Hematopoietic multipotent progenitor cell treated with erythropoietin and hydrocortisone succinate and interleukin-3 and kit ligand, for 8 days (in vitro differentiated cells): Measurements from ENCODE around the gene PAK1.
A peak's percentile ranks its signal among the peaks of the same experiment; 100 is the strongest.

ENCODE experiments used
- DNase-seq: peaks from one replicate; pipeline ENCODE4 v3.0.0-alpha.2; 2015

Gene PAK1

DNA sequence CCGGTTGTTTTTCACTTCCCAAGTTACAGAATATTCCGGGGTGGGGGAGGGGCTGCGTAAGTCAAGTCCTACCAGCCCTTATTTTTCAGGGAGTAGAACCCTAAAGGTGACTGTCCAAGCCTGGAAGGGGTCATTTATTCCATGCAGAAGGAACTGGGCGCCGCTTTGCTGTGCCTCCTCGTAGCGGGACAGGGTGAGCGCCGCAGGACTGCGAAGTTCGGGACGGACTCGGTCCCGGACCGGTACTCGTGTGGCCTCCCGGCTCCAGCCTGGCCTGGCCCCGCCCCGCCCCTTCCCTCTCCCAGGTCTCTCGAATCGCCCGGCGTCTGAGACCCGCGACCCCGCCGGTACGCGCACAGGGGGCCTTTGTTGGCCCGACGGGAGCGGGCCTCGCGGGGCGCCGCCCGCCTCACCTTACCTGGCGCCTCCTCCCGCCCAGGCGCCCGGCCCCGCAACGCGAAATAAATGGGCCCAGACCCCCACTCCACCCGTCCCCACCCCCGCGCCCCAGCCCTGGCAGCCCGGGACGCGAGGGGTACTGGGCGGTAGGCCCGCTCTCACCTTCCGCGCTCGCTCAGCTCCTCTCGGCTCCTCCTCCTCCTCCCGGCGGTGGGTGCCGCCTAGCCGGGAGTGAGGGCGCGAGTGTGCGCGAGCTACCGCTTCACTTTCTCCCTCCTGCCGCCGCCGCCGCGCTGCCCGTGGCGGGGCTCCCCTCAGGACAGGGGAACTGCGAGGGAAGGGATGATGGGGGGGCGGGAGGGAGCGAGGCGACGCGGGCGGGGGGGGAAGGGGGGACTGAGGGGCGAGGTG, 698 bp downstream of the PAK1 start:
- DNase-seq = peak; percentile 58

DNA sequence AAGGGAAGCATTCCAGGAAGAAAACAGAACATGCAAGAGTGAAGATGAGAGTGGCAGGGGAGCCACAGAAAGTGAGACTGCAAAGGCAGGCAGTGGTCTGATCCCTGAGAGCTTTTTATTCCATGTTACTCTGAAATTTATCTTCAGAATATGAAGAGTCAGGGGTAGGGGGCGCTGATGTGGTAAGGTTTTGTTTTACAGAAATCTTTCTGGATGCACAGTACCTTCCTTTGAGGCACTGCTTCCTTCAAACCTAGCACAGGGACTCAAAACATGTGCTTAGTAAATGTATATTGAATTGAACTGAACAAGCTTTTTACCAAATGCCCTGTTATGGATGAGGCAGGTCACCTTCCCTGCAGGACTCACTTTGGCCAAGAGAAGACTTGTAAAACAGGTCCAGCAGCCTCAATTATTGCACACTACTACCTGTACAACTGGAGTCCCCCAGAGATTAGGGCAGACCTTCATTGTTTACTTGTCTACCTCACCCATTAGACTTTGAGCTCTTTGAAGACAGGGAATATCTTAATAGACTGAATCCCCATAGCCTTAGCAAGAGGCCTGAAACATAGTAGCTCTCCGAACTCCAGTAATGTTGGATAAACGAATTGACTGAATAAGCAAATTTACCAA, 2.2 kb downstream of the PAK1 start:
- DNase-seq = peak; percentile 60

DNA sequence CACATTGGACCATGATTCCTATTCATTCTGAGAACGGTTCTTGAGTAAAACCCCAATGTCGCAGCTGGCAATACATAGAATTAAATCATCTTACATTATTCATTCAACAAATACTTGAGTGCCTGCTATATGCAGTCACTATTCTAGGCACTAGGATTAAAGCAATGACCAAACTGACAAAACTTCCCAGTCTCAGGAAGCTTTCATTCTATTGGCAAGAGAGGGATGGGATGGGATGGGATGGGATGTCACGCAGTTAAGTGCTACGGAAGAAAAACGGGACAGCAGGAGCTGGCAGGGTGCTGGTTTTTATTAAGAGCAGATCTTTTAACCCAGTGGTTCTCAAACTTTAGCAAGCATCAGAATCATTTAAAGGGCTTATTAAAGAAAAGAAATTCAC, 2.9 kb downstream of the PAK1 start:
- DNase-seq = no peak

DNA sequence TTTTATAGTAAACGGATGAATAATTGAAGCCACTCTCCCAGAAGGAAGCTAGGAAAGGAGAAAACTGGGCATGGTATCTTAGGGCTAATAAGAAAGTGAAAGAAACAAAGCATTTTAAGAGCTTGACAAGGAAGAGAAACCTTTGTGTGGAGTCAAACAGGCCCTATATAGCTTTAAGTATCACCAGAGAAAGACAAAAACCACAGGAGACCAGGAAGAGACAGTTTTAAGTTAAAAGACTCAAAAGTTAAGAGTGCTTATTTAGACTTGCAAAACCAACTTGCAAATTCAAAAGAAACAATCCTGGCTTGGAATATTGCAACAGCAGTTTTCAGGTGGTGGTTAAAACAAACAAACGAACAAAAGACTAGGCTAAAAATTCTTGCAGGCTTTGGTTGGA, 3.4 kb downstream of the PAK1 start:
- DNase-seq = no peak

DNA sequence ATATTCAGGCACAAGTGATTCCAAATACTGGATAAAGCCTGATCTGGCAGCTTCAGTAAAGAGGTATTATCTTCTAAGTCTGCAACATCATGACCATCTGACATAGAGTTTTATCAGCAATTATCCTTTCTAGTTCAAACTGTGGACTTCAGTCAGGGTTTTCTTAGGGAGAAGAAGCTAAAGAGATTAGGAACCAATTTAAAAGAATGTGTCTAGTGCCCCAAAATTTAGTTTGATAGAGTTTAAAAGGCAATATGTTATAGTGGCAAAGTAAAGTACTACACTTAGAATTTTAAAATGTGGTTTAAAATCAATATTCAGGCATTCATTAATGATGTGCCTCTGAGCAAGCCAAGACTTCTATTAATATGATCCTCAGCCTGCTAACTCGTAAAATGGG, 5.4 kb downstream of the PAK1 start:
- DNase-seq = no peak

DNA sequence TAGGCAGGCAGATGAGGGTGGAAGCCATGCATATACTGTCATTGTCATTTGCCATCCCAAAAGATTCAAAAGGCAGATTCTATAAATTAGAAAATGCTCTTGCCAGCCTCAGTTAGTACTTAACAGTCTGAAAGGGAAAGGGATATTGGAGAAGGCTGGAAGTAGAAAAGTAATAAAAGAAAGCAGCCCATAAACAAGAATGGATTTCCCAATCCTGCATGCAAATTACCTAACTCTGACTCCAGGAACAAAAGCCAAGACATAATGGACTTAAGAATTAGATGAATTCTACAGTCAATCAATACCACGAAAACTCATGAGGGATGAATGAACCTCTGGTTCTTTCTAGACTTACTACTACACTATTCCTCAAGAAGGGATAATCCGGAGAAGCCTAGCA, 5.9 kb downstream of the PAK1 start:
- DNase-seq = no peak

DNA sequence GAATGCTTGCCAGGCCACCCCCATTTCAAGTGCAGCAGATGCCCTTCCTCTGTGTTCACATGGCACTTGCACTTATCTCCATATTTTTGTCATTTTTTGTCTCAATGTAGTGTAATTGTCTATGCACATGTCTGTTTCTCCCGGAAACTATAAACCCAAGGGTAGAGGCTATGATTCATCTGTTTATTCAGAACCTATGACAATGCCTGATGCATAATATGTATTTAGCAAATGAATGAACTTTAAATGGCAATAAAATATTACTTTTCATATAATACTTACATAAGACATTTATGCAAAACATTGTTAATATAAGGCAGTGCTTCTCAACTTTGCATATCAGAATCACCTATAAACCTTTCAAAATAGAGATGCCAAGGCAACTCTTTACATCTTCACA, 6.7 kb downstream of the PAK1 start:
- DNase-seq = no peak

DNA sequence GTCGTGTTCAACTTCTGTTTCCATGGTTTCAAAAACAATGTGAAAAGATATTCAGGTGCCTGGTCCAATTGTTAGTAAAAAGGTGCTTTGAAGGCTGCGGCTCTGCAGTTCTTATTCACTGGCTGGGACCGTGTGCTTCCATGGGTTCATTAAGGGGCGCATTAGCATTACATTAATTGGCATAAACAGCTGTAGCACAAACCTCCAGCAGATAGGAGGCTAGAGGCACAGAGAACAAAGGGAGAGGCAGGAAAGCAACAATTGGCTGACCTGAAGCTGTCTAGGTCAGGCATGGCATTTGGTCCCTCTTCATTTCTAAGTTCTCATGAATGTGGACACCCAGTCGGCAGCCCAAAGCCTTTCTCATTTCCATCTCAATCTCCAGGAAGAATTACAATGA, 16.6 kb downstream of the PAK1 start:
- DNase-seq = no peak

DNA sequence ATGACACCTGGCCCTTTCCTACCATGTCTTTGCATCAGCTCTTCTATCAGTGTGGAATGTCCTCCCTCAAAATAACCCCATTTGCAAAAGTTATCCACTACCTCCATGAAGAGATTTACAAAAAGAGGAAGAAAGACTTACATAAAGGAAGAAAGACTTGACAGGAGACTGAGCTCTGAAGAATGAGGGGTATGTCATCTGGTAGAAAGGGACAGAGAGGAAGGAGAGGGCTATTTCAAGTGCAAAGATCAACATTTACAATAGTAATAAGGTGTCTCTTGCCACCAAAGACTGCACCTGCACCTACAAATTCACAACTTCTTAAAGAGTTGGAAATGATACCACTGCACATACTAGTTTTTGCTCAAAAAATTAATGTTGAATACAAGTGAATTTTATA, 18.2 kb downstream of the PAK1 start:
- no peak for DNase-seq

DNA sequence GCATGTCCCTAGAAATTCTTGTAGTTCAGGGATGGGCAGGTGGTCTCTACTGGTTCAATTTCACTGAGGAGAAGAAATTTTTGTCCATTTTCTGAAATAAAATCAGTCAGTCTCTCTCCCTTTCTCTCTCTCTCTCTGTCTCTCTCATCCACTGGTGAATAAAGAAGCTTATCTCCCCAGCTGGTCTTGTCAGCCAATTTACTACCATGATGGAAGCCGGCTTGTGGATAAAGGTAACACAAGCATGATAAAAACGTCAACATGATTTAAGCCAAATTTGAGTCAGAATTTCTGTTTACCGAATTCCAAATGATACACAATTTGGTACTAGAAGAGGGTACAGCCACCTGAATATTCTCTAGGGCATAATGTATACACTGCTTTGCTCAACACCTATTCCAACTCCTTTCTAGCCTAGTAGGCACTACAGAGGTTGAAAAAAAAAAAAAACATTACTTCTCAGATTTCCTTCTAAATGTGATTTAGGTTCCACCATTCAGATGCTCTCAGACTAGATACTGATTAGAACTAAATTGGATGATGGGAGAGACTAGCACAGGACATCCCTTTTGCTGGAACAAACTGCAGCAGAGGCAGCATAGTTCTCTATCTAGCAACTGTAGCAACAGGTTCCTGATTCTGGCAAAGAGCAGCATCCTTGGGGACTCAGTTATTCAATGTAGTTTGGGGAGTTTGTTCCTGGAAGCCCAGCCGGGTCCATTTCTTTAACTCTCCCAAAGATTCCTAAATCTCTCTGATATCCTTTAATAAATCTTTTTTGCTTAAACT, 18.8 kb downstream of the PAK1 start:
- DNase-seq = no peak

DNA sequence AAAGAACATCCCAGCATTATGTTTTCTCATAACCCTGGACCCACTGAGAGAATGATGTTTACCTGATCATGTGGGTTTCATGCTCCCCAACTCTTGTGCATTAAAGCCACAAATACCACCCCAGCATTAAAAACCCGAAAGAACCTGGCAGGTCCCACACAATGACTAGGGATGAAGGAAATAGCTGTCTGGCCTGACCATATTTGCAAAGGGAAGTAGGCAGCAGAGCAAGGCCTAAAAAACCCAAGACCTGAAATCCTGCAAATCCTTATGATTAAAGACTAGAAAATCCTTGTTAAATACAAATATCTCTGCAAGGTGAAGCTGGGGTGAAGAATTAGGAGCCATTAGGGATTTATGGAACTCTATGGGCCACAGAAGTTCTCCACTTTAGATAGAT, 23.7 kb downstream of the PAK1 start:
- DNase-seq = no peak

DNA sequence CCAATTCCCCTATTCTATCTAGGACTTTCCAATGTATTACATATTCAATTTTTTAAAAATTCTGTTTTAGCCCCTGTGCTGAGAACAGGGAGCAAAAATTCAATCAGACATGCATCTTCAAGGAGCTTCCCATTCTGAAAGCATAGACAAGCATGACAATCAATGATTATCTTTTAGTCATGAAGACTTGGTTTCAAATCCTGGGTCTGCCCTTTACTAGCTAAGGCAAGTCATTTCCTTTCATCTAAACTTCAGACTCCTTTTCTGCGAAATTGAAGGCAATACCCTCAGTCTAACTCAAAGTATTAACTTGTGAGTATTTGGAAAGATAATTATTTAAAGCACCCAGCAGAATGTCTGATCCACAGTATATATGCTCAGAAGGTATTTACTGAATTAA, 24.1 kb downstream of the PAK1 start:
- DNase-seq = no peak

DNA sequence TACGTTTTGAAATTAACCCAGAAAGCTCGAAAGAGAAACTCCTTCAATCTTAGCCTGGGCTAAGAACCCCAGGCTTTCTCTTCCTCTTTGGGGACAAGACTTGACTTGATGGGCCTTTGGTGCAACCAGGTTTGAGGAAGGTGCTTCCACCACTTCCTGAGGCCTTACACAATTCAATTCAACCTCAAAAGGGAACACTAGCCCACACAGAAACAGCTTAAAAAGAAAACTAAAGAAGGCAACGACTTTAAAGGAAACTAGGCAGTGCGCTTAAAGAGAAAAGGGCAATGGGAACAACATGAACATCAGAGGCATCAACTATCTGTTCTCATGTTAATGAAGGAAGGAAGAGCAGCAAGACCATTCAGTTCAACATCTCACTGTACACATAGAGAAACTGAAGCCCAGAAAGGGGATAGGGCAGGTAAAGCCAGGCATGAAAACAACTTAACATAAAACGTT, 24.8 kb downstream of the PAK1 start:
- no peak for DNase-seq

DNA sequence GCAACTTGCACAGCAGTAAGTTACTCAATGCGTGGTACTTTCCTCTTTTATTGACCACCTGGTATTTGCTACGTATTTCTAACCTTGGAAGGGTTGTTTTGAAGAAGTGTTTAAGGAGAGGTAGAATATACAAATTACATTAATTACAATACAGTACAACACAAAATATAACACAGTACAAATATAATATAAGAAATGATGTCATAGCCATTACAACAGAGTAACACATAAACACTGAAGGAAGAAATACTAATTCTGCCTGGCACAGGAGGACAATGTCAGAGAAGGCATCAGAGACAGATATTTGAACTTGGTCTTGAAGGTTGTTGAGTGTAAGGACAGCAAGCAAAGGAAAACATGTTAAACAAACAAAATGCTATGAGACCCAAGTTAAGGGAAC, 25.6 kb downstream of the PAK1 start:
- no peak for DNase-seq

DNA sequence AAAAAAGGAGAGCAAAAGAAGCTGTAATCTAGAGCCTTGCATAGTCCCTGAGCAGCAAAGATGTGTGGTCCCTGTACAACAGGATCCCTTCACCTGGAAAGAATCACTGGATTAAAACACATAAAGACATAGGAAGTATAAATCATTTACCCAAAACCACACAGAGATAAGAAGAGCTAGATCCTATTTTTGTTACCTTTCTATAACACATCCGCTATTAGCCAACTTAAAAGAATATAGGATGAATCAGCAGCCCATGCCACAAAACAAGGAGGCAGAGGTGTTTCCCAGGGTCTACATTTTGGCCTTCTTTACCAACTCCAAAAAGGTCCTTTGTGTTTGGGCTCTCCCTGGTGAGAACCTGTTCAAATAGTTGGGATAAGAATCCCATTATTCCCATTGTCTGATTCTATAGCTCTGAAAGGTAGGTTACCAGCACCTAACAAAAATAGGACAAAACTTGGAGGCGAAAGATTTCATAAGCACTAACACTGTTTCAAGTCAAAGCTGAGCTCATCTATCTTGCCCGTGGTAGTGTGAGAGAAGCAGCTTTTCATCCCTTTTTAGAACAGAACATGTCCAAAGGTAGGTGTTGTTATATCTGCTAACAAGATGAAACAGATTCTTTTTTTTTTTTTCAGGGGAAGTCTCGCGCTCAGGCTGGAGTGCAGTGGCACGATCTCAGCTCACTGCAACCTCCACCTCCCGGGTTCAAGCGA, 26.8 kb downstream of the PAK1 start:
- DNase-seq = no peak

DNA sequence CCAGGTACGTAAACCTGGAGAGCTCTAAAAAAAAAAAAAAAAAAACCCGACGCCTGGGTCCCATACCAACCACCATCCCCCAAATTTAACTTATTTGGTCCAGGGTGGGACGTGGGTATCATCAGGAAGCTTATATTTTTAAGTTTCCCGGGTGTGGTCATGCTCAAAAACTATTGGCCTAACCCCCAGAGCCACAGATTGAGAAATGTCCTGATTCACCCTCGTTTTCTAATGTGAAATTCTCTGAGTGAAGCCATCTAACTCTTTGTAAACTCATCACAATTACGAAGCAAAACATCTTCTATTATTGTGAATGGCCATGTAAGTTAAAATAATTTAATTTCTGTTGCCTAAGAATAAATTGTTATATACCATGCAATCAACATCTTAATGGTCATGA, 29.6 kb downstream of the PAK1 start:
- DNase-seq = no peak

DNA sequence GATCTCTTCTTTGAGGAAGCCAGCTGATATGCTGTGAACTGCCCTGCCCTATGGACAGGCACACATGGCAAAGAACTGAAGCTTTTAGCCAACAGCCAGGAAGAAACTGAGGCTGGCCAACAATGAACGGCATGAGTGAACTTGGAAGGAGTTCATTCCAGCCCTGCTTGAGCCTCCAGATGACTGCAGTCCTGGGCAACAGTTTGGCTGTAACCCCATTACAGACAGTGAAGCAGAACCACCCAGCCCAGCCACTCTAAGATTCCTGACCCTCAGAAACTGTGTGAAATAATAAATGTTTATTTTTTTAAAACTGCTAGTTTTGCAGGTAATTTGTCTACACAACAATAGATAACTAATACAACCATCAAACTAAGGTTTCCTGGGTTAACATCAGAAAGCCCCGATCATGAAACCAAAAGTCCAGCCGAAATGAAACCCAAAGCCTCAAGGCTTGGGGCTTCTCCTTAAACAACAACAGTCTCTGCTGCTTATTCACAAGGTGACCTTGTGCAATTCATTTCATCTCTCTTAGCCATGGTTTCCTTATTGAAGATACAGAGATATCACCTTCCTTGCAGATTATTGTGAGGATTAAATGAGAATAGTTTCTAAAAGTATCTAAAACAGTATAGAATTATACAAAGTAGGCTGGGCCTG, 31.4 kb downstream of the PAK1 start:
- DNase-seq = no peak

DNA sequence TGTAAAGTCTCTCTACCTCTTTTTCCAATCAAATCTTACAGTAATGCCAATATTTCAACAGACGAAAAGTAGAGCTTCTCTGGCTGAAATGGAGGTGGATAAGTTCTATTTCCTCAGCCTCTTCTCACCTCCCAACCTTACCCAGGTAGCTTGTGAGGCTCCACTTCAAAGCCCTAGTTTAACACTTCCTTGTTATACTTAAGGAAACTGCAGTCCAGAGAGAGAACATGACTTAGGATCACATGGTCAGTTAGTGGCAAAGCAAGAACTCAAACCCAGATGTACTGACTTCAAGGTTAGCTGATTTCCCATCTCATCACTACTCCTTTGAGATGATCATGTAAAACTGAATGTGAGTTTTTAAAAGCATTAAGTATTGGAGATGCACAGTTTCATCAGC, 32.5 kb downstream of the PAK1 start:
- no peak for DNase-seq

DNA sequence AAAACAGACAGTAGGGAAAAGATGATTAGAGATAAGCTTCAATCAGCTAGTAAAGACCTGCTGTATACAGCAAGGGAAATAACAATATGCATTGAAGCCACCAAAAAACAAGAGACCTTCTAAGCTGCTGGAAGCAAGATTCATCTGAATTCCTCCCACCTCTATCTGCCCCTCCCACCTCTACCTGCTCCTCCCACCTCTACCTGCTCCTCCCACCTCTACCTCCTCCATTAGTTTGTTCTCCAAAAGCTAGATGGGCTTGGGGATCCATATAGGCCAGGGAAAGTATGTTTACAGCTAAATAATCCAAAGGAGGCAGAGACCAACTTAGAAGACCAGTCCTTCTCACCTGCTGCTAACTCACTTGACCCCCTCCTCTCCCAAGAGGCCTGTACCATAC, 33.2 kb downstream of the PAK1 start:
- DNase-seq = no peak

DNA sequence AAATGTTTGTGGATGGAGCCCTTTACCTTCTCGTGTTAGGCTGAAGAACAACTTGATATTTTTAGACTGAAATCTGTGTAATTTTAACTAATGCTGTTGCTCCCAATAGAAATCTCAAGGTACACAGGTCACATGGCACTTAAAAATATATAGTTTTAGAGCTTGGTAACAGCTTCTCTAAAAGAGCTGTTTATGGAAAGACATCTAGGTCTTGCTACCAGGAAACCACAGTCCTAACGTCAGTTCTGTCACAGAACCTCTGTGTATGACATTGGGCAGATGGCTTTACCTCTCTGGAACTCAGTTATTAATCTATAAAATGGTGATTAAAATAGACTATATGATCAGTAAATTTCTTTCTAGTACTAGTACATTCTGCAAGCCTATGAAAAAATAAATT, 35.4 kb downstream of the PAK1 start:
- DNase-seq = no peak

DNA sequence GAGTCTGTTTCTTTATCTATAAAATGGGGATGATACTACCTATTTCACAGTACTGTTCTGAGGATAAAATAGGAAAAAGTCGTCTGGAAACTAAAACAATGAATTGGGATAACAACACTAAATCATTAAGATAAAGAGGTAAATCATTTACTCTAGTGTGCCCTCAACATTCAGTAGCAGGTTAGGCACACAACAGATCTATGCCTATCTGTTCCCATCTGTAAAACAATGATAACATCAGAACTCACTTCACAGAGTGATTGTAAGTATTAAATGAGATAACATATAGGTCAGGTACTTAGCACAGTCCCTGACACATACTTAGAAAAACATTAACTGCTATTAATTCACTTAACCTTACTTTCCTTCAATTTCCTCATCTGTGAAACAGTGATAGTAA, 36.9 kb downstream of the PAK1 start:
- no peak for DNase-seq

DNA sequence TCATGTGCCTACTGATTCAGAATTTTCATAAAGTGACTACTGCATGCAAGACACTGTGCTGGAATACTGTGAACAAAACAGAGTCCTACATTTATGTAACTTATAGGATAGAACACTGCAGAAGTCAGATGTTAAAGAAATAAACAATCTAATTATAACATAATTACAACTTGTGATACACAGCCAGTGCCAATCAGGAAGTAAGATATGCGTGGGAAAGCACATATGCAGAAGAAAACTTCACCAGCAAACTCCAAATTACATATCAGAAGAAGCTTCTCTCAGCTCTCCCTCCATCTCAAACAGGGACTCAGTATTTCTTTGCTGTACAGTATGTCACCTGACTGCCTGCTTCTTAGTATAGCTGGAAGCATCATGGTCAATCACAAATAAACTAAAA, 37.4 kb downstream of the PAK1 start:
- DNase-seq = no peak

DNA sequence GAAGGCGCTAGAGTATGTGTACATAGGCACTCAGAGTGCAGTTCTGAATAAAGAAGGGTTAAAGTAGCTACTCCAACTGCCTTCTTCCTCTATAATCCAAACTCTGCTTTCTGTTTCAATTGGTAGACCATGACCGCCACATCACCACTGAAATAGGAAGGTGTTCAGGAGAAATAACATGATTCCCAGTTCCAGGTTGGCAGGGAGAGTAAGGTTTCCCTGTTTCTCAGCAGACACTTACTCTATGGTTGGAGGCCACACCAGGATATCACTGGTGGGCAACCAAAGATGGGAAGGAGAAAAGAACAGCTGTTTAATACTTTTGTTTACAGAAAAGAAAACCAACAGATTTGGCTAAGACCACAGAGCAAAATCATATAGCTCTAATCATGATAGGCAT, 37.9 kb downstream of the PAK1 start:
- no peak for DNase-seq
